ENCODE measurements around the gene R3HCC1L. TPM values are rescaled to one million over a fixed set of nuclear protein-coding genes. Genes with fewer than 3 reads are reported as not detected.

Gene R3HCC1L
- total and polyA plus RNA-seq, 9 of the 15 experiments (the other 6 are each of a cell fraction or from before 2014, with no cell fraction given), result 9.1 to 17.8 (median 12.6) TPM

DNA sequence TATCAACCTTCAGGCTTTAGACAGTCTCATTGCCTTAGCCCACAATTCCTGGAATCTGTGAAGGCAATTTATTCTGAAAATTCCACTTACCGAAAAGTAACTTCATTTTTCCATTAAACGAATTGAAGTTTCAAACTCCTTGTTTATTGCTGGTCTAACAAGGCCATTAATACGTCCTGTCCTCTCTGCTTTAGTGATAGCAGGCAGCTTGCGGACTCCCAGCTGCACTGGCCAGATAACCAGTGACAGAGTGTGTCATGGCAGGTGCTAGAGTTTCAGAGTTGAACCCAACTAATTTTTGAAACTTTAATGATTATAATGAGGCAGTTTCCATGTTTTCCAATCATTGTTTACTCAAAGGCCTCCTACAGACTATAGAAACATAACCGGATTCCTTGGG, 102.4 kb downstream of the R3HCC1L start (continued):
- TF ChIP-seq, protein P1, sequence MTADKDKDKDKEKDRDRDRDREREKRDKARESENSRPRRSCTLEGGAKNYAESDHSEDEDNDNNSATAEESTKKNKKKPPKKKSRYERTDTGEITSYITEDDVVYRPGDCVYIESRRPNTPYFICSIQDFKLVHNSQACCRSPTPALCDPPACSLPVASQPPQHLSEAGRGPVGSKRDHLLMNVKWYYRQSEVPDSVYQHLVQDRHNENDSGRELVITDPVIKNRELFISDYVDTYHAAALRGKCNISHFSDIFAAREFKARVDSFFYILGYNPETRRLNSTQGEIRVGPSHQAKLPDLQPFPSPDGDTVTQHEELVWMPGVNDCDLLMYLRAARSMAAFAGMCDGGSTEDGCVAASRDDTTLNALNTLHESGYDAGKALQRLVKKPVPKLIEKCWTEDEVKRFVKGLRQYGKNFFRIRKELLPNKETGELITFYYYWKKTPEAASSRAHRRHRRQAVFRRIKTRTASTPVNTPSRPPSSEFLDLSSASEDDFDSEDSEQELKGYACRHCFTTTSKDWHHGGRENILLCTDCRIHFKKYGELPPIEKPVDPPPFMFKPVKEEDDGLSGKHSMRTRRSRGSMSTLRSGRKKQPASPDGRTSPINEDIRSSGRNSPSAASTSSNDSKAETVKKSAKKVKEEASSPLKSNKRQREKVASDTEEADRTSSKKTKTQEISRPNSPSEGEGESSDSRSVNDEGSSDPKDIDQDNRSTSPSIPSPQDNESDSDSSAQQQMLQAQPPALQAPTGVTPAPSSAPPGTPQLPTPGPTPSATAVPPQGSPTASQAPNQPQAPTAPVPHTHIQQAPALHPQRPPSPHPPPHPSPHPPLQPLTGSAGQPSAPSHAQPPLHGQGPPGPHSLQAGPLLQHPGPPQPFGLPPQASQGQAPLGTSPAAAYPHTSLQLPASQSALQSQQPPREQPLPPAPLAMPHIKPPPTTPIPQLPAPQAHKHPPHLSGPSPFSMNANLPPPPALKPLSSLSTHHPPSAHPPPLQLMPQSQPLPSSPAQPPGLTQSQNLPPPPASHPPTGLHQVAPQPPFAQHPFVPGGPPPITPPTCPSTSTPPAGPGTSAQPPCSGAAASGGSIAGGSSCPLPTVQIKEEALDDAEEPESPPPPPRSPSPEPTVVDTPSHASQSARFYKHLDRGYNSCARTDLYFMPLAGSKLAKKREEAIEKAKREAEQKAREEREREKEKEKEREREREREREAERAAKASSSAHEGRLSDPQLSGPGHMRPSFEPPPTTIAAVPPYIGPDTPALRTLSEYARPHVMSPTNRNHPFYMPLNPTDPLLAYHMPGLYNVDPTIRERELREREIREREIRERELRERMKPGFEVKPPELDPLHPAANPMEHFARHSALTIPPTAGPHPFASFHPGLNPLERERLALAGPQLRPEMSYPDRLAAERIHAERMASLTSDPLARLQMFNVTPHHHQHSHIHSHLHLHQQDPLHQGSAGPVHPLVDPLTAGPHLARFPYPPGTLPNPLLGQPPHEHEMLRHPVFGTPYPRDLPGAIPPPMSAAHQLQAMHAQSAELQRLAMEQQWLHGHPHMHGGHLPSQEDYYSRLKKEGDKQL (CRISPR knock-in tag; IDR thresholded peaks at IDR 0.05; ENCODE audit: borderline replicate concordance), result no peak
- no peak for TF ChIP-seq POLR2A (conservative IDR thresholded peaks at IDR 0.05)
- TF ChIP-seq SNIP1 (IDR thresholded peaks at IDR 0.05; ENCODE audit: low read depth), result no peak
- TF ChIP-seq ZNF384 (IDR thresholded peaks at IDR 0.05; ENCODE audit: low read depth, low read length), result no peak
- TF ChIP-seq PURB (CRISPR knock-in tag; IDR thresholded peaks at IDR 0.05; ENCODE audit: low read depth), result no peak
- TF ChIP-seq FUS (optimal IDR thresholded peaks at IDR 0.05; ENCODE audit: low read depth, low read length), result no peak
- no peak for TF ChIP-seq ZNF134 (CRISPR knock-in tag; conservative IDR thresholded peaks at IDR 0.05)
- no peak for TF ChIP-seq HDAC8 (tag; IDR thresholded peaks at IDR 0.05)
- TF ChIP-seq ZNF175 (CRISPR knock-in tag; IDR thresholded peaks at IDR 0.05; ENCODE audit: low read depth), result no peak
- TF ChIP-seq MEF2D (tag; conservative IDR thresholded peaks at IDR 0.05; ENCODE audit: low read depth), result no peak
- TF ChIP-seq POLR2G (IDR thresholded peaks at IDR 0.05; ENCODE audit: low read depth, low read length), result no peak
- TF ChIP-seq TBL1XR1 (IDR thresholded peaks at IDR 0.05; ENCODE audit: low read length in 2 of 2), result peak in 1 of 2 experiments; percentile 68; a peak in 1 of 4 replicates
- TF ChIP-seq GABPB2 (CRISPR knock-in tag; conservative IDR thresholded peaks at IDR 0.05), result no peak
- TF ChIP-seq ZNF77 (CRISPR knock-in tag; IDR thresholded peaks at IDR 0.05), result no peak
- peak; percentile 76 for TF ChIP-seq NFIC (IDR thresholded peaks at IDR 0.05)
- peak; percentile 48 to 83; a peak in 3 of 4 replicates for TF ChIP-seq TRIM24 (IDR thresholded peaks at IDR 0.05)
- no peak for TF ChIP-seq ILK (tag; IDR thresholded peaks at IDR 0.05; ENCODE audit: borderline replicate concordance, low read depth)
- no peak for TF ChIP-seq ZNF518B (CRISPR knock-in tag; IDR thresholded peaks at IDR 0.05)
- TF ChIP-seq, protein P2, sequence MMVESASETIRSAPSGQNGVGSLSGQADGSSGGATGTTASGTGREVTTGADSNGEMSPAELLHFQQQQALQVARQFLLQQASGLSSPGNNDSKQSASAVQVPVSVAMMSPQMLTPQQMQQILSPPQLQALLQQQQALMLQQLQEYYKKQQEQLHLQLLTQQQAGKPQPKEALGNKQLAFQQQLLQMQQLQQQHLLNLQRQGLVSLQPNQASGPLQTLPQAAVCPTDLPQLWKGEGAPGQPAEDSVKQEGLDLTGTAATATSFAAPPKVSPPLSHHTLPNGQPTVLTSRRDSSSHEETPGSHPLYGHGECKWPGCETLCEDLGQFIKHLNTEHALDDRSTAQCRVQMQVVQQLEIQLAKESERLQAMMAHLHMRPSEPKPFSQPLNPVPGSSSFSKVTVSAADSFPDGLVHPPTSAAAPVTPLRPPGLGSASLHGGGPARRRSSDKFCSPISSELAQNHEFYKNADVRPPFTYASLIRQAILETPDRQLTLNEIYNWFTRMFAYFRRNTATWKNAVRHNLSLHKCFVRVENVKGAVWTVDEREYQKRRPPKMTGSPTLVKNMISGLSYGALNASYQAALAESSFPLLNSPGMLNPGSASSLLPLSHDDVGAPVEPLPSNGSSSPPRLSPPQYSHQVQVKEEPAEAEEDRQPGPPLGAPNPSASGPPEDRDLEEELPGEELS (CRISPR knock-in tag; IDR thresholded peaks at IDR 0.05; ENCODE audit: borderline replicate concordance), result no peak
- no peak for TF ChIP-seq RHOXF2B (CRISPR knock-in tag; conservative IDR thresholded peaks at IDR 0.05)
- no peak for TF ChIP-seq BDP1 (IDR thresholded peaks at IDR 0.05; ENCODE audit: insufficient read depth, insufficient read length)
